NCI-H69 (cell line): ENCODE results near the gene SAMD10.
A peak's percentile ranks its signal among the peaks of the same experiment; 100 is the strongest.
"Not testable (repeated sequence)": the region's sequence is repeated elsewhere in the genome, so short reads cannot be mapped to it uniquely, and the experiment has no call there.

Experiments
- DNase-seq: peaks from one replicate; lab custom pipeline; 2025; lab: John Stamatoyannopoulos, UW

Gene SAMD10

DNA sequence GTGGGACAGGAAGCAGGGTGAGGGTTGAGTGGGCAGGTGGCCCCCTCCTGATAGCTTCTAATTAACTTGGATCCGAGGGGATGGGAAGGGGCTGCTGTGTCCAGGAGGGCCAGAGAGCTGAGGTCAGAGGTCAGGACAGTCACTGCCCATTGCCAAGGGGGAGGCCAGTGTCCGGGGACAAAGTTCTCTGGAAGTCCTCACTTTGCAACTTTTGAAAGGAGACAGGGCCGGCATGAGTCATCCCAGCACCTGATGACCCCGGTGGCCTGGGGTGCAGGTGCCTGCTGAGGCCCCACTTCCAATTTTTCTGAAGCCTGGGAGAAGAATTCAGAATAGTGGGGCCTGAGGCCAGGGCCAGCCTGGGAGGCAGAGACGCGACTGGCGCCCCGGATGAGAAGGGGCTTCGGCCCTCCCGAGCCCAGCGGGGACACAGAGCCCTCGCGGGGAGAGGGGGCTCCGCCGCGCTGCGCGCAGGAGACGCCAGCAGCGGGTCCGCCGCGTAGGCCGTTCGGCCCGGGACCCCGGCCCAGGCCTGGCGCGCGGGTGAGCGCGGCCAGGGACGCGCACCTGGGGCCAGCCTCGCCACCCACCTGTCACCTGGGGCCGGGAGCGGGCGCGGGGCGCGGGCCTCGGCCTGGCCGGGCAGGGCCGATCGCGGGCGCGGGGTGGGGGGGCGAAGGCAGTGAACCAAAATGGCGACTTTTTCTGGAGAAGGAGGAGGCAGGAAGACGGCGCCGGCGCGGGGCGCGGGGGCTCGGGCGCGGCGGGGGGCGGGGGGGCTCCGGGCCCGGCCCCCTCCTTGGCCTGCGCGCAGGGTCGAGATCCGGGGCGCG lies 10.3 kb downstream of the SAMD10 start:
- DNase-seq = peak; percentile 61

- DNase-seq = no peak
These were observed 11.1 kb downstream of the SAMD10 start for GRCh38 chr20:63968136-63968927.

GRCh38 chr20:63967330-63968135 lies 11.9 kb downstream of the SAMD10 start:
- no peak for DNase-seq

- DNase-seq = no peak
These were observed 12.5 kb downstream of the SAMD10 start for GRCh38 chr20:63966944-63967322.

DNA sequence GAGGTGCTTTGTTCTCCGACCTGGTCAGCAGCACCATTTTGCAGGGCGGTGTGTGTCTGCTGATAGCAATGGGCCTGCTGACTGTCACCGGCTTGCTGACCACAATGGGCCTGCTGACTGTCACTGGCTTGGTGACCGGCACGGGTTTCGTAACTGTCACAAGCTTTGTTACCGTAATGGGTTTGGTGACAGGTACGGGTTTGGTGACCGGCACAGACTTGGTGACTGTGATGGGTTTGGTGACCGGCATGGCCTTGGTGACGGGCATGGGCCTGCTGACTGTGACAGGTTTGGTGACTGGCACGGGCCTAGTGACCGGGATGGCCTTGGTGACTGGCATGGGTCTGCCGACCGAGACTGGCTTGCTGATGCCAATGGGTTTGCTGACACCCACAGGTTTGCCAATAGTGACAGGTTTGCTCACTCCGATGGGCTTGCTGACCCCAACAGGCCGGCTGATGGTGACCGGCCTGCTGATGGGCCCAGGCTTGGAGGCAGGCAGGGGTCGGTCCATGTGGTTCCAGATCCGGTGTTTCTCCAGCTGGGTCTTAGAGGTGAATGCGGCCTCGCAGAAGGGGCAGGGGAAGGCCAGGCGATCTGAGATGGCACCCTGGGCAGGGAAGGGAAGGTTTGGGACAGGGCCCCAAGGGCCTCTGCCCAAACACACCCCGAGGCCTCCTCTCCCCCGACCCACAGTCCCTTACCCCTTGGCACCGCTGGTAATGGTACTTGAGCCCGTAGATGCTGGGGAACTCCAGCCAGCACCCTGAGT lies 13.1 kb downstream of the SAMD10 start:
- no peak for DNase-seq

GRCh38 chr20:63964412-63964811 lies 15.0 kb downstream of the SAMD10 start:
- no peak for DNase-seq

DNA sequence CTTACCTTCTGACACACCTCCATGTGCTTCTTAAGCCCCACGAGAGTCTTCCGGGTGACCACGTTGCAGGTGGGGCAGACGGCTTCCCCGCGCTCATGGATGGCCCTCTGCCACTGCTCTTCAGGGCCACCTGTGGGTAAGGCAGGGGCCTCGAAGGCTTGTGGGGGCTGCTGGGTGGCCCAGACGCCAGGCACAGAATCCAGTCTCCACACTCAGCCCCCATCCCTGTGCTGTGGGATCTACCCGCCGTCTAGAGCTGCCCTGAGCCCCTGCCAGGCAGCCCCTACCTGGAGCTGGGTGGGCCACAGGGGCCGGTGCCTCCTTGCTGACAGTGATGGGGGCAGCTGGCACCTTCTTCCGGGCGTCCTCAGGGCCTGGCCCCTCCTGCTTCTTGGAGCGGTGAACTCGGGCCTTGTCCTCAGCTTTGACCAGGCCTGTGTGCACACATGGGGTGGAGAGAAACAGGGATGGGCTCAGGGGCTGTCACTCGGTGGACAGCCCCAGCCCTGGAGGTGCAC lies 15.6 kb downstream of the SAMD10 start:
- no peak for DNase-seq

GRCh38 chr20:63963348-63963741 lies 16.1 kb downstream of the SAMD10 start:
- no peak for DNase-seq

DNA sequence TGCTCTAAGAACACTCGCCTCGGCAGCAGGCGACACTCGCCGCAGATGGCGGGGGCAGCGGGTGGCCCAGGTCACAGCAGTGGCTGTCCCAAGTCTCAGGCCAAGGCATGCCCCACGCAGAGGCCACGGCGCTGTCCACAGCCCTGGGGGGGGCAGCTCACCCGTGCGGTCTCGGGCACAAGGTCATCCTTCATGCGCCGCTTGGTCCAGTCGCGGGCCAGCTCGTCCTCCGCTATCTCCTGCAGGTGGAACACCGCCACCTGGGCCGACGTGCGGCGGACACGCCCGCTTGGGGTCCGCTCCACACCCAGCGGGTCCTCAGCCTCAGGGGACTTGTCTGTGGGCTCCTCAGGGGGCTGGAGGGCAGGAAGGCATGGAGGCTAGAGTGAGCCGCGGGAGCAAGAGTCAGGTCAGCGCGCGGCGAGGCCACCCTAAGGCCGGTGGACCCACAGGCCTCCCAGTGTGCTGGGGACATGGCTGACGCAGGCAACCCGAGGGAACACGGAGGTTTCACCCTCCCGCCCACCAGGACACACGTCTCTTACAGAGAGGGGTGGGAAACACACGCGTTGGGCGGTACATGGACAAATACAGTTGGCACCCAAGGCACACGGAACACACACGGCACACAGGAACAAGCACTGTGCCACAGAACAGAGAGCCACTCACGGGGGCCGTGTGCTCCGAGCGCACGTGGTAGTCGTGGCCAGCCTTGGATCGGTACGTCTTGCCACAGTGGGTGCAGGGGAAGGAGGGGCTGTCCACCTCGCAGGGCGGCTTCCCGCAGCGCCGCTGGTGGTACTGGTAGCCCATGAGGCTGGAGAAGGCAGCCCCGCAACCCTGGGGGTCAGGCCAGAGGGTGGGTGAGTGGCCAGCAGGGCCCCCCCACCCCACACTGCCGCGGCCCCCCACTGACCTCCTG lies 16.8 kb downstream of the SAMD10 start:
- DNase-seq = no peak

DNA sequence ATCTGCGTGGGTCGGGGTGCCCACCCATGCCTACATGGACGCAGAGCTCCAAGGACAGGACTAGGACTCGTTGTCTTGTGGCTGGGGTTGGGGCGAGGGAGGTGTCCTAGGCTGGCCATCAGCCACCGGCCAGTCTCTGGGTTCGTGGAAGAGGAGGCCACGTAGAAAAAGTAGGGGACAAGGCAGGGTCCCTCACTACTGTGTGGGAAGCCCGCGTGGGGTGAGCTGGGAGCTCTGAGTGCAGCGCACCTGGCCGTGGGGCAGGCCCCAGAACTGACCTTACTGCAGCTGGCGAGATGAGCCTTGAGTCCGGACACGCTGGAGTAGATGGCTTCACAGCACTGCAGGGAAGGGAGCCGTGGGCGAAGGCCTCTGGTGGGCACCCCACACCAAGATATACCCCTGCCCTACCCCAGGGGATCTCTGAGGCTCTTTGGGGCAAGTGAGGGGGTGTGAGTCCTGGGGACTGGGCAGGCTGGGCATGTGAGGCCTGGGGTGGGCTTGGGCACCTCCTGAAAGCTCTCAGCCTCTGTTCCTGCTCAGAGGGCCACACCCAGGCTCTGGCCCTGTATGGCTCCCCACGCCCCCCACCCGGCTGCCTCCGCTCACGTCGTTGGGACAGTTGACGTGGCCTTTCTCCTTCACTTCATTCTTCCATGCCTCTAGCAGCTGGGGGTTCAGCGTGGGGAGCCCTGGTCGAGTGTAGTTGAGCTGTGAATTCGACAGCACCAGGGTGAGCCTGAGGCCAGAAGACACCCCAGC lies 17.6 kb downstream of the SAMD10 start:
- DNase-seq = no peak

DNA sequence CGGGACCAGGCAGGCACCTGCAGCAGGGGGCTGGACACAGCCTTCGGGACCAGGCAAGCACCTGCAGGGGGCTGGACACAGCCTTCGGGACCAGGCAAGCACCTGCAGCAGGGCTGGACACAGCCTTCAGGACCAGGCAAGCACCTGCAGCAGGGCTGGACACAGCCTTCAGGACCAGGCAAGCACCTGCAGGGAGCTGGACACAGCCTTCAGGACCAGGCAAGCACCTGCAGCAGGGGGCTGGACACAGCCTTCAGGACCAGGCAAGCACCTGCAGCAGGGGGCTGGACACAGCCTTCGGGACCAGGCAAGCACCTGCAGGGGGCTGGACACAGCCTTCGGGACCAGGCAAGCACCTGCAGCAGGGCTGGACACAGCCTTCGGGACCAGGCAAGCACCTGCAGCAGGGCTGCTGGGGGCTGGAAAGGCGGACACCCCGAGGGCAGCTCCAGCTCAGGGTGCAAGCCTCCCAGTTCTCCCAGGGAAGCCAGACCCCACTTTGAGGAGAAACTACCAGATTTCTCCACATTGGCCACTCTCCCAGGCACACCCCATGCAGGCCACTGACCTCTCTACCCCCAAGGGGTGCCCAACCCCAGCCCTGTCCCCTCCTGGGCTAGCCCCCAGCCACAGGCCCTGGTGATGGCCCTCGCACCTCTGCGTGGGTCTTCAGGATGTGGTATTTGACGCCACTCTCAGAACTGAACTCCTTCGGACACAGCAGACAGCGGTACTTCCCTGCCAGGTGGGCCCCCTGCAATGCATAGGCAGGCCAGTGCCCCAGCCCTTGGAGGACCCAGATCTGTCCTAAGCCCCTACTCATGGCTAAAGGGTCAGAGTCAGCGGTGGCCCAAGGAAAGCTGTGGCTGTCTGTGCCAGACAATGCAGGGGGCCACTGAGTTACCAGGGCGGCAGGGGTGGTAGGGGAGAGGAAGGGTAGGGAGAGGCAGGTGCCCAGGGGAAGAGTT lies 18.5 kb downstream of the SAMD10 start:
- DNase-seq = not testable (repeated sequence)

DNA sequence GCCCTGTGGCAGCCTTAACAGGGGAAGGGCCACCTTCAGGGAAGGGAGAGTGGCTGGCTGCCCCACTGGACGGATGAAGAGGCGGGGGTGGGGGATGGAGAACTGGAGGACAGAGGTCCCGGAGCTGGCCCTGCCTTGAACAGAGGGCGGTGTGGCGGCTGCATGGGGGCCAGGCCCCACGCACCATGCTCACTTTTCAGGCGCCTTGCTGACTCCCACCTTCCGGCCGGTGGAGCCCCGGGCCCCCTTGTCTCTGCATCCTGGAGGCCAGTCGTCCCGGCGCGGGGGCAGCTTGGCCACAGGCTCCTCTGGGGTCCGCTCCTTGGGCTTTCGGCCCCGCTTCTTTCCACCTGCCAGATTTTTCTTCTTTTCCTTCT lies 19.8 kb downstream of the SAMD10 start:
- no peak for DNase-seq

DNA sequence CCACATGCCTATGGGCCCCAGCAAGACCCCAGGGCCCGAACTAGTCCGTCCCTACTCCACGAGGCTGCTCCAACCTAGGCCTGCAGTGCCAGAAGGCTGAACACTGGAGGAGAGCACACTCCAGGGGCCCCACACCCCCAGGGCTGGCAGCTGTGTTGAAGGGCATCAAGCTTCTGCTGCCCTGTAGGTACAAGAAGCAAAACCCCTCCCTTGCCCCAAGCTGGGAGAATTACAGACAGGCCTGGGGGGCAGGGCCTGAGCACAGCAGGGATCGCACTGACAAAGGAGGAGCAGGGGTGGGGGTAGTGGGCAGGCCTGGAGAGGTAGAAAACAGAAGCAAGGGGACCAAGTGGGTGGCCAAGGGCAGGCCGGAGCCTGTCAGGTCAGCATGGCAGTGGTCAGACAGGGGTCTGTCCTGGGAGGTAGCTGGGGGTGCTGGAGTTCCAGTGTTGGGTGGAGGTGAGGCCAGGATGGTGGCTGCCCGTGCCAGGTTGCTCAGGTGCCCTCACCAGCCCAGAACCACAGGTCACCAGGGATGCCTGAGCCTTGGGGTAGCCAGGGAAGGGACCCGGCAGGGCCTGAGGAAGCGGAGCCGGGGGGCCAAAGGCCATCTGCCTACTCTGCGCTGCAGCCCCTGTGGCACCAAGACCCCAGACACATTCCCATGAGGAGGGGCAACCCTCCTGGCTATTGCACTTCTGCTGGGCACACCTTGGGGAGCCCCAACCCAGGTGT lies 20.3 kb downstream of the SAMD10 start:
- peak; percentile 77 for DNase-seq

DNA sequence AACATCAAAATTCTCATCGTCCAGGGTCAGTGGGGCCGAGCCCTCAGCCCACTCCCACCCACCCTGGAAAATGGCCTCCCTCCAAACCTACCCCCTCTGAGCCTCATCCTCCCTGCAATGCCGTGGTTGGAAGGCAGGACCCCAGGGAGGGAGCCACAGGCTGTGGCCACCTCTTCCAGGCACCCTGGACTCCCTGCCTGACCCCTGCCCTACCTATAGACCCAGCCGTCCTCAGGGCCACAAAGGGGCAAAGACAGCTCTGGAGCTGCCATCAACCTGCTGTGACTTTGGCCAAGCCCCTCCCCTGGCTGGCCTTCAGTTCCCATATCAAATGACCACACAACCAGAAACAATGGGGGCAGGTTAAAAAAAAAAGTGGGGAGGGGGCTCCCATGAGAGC lies 21.0 kb downstream of the SAMD10 start:
- DNase-seq = no peak

GRCh38 chr20:63957690-63958441 lies 21.6 kb downstream of the SAMD10 start:
- DNase-seq = peak; percentile 90

GRCh38 chr20:63957004-63957689 lies 22.3 kb downstream of the SAMD10 start:
- DNase-seq = peak; percentile 87

- no peak for DNase-seq
These were observed 22.8 kb downstream of the SAMD10 start for GRCh38 chr20:63956664-63957003.
